RPMI7951 (cell line): Measurements from ENCODE around the gene CLEC4F. TPM values are rescaled to one million over a fixed set of nuclear protein-coding genes. Genes with fewer than 3 reads are reported as not detected.

ENCODE experiments used
- DNase-seq: peaks from one replicate; pipeline ENCODE4 v3.0.0-alpha.2; 2012; ENCODE audit warnings: low read depth
- total RNA-seq: library from RNA; depleted of rRNA; stranded (reverse); fragments of >200 nt; shearing (Covaris generic); gene quantifications from 2 replicates; pipeline ENCODE4 v1.2.3, GENCODE V29; 2014

CLEC4F gene
- total RNA-seq, 1 experiment from 2014 or later = not detected

DNA sequence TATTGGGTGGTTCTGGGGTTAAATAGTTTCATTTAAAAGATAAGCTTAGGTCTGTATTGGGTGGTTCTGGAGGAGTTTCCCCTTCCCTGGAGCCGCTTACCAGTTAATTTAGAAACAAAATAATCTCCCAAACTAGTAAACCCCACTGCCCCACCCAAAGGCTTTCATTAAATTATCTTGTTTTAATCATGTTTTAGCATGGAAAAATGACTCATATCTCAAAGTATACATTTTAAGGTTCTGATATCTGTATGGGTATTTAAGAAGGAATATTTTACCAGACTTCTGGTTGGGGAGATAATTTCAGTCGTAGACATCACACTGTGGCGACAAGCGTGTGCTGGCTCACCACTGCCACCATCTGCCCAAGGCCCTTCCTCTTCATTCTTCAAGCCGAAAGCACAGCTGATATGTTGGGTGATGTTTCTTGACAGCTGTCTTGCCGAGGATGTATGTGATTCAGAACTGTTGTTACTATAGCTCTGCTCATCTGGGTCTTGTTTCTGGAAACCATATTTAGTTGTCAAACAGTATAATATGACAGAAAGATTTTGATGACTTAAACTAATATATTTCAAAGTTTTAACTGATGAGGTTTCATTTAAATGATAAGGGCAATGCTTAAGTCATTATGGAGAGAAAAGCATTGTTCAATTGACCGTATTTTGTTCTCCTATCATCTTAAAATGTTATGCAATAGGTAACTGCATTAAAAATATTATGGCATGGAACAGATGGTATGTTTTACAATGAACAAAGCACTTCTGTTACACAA, 35.1 kb downstream of the CLEC4F start:
- DNase-seq = peak; percentile 46

GRCh38 chr2:70784320-70784719, 36.1 kb downstream of the CLEC4F start:
- no peak for DNase-seq

DNA sequence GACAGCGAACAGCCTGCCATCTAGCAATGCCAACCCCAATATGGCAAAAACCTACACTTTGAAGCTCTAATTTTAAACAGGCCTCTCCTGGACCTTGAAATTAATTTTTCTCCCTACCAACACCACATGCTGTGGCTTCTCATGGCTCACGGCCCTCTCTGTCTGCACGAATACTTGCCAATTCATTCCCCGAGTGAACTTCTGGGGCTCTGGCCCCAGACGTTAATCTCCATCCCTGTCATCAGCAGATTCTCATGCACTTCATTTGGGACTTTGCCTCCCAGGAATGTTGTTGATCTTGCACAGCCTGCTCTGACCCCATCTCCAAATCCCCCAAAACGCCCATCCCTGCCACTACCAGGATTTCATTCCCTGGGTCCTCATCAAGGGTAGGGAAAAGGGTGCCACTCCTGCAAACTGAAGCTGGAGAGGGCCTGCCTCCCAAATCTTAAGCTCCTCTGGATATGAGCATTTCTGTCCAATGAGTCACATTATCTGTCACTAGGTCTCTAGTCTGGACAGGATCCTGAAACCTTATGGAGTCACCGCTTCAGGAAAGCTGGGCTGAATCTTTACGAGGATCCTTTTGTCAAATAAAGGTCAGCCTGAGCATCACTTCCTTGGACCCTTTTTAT, 40.4 kb downstream of the CLEC4F start:
- peak; percentile 55 for DNase-seq

DNA sequence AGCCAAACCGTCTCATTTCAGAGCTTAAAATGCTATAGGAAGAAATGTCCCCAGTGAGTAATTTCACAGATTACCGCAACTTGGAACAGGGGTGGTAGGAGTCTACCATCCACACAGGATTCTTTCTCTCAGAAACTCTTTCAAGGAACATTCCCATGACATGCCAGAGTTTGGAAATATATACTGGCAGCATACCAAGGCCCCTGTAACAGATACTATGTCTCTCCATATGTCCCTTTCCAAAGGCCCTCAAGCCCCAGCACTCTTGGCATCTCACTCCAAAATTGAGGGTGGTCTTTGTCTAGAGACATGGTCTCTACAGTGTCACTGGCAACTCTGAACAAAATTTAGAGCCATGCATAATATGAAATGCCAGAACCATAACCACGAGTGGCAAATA, 40.9 kb downstream of the CLEC4F start:
- no peak for DNase-seq

- DNase-seq = no peak
These were observed 41.7 kb downstream of the CLEC4F start for GRCh38 chr2:70778676-70779075.

DNA sequence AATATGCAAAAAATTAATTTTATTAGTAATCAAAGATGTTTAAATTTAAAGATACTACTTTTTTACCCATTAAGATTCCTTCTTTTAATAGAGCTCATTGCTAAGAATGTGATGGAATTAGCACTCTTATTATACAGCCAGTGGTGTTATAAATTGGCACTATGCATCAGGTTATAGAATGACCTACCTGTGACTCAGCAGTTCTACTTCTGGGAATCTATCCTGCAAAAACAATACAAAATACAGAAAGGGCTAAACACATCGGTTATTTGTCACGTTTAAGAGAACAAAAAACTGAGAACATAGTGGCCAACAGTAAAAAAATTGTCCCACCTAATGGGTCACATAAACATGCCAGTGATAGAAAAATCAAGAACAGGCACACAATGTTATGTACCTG, 42.9 kb downstream of the CLEC4F start:
- DNase-seq = no peak

GRCh38 chr2:70776266-70776665, 44.1 kb downstream of the CLEC4F start:
- DNase-seq = no peak

DNA sequence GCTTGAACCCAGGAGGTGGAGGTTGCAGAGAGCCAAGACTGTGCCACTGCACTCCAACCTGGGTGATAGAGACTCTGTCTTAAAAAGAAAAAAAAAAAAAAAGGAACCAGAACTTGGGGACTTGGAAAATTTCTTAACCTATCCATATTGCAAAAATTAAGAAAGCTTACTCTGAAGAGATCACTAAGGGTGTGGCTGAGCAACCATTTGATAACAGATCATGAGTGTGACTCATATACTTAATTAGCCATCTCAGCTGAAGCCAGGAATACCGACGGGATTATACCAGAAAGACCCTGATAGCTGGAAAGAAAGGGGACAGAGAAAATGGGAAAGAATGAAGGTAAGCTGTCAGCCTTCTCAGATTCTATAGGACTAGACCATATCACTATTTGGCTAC, 45.3 kb downstream of the CLEC4F start:
- DNase-seq = no peak

GRCh38 chr2:70772486-70773155, 47.8 kb downstream of the CLEC4F start:
- no peak for DNase-seq

DNA sequence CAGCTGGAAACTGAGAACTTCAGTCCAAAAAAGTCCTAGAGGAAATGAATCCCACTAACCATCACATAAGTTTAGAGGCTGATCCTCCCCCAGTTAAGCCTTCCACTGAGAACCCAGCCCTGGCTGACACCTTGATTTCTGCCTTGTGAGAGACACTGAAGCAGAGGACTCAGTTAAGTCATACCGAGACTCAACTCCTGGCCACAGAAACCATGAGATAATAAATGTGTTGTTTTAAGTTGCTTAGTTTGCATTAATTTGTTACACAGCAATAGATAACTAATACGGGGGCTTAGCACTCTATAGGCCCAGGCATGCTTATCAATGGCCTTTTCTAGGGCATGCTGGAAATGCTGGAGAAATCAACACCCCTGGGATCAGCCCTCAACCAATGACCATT, 49.0 kb downstream of the CLEC4F start:
- no peak for DNase-seq

- no peak for DNase-seq
These were observed 50.9 kb downstream of the CLEC4F start for GRCh38 chr2:70769450-70769849.

GRCh38 chr2:70768590-70769085, 51.8 kb downstream of the CLEC4F start:
- DNase-seq = no peak

DNA sequence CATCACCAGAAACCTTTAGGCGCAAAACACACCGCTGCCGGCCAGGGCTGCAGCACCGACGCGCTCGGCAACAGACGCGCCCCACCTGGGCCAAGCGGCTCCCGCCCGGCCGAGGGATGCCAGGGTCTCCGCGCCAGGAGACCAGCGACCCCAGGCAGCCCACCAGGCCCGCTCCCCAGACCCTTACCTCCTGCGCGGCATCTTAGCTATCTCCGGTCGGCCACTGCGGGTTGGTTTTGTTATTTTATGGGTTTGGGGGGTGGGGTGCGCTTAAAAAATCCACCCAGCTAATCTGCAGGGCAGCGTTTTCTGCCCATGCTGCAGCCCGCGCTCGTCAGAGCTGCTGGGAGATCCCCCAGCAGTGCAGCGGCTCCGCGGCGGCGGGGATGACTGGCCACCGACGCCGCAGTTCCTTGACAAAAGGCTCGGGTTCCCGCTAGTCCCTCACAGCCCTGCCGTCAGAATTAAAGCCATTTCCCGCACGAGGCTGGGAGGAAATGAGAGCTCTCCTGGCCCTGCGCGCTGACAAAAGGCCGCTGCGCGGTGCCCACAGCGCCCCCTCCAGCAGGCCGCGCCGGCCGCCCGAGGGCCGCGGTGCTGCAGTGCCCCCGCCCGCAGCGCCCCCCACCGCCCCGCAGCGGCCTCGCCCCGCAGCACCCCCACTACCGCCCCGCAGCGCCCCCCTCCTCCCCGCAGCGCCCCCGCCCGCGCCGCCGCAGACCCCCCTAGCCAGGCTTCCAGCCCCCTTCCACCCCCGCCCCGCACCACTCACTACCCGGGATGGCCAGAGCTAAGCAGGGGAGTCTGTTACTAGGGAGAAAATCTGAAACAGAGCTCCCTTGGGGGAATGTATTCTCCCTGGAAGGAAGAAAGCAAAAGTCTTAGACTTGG, 52.5 kb downstream of the CLEC4F start, which contains the start of gene ADD2:
ADD2 (minus strand) TSS at position 502 of the 891 bp plus-strand sequence. CDS start 61,792 bp downstream, outside the sequence.
- peak; percentile 22 for DNase-seq

DNA sequence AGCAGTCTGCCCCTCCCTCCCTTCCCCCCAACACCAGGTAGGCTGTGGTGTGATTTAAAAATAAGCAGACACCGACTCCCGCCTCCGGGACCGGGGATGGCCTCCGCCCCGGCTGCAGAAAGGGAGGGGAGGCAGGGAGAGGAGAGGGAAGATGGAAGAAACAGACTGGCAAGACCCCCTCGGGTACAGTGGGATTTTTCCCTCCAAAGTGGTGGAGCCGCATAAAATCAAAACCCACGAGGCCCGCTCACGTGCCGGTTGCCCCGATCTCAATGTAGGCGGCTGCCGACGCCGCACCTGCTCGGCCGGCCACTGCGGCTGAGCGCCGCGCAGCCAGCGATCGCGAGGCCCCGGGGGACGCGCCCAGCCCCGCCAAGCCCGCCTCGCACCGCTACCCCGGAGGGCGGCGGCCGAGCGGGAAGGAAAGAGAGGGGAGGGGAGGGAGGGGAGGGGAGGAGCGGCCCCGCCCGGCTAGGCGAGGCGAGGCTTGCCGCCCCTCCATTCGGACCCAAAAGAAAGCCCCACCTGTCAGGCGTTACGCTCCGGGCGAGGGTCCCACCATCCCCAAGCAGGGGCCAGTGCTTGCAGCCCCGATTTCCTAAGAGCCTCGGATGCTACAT, 53.2 kb downstream of the CLEC4F start:
- DNase-seq = no peak

DNA sequence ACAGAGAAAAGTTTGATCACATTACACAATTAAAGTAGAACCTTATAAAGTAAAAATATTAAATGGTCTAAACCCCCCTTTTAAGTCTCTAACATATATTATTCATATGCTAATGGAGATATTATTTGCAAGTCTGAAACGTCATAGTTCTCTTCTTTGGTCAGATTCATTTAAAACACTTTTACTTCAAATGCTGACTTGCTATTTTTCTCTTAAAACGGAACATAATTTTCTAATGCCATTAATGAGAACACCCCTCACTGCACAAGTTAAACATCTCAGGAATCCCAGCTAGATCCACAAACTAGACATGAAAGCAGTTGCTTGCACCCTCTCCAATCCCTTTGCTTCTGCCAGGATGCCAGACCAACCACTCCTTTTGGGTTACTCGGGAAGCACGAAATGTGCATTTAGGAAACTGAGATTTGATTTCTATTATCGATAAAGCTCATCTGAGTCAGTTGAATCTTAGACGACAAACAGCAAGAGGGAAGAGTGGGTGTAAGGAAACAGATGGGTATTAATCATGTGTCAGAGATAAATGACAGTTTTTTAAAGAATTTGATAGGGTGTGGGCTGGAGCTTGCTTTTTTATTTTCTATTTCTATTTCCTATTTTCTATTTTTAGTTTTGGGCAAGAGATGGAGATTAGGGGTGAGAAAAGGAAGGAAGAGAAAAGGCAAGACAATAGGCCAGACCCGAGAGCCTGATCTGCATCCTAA, 53.9 kb downstream of the CLEC4F start:
- no peak for DNase-seq

GRCh38 chr2:70765507-70765906, 54.9 kb downstream of the CLEC4F start:
- DNase-seq = no peak

GRCh38 chr2:70759446-70759845, 61.0 kb downstream of the CLEC4F start:
- DNase-seq = no peak
